ENCODE results near the gene CBX6. TPM values are rescaled to one million over a fixed set of nuclear protein-coding genes. Genes with fewer than 3 reads are reported as not detected.

The CBX6 gene
- total and polyA plus RNA-seq, 4 donors = 14.6 to 79.2 (median 23.3) TPM

- Histone ChIP-seq H3K4me1 (ENCODE audit: control insufficient read depth in 5 of 5, insufficient read depth in 5 of 5, low read length in 5 of 5) (peaks cover 7 to 23% (median 11%) of the 10 kb centered on the region in 5 donors), H3K9ac (ENCODE audit: insufficient read depth in 1 of 2, low read length in 2 of 2) (no peak overlapping the region), H3K27me3 (ENCODE audit: control insufficient read depth in 3 of 3, insufficient read depth in 3 of 3, low read length in 2 of 3) (no peaks in the 10 kb centered on the region), H3K27ac (ENCODE audit: low read depth in 1 of 2, low read length in 1 of 2) (no peak overlapping the region), H3K4me3 (no peak overlapping the region), H3K36me3 (ENCODE audit: control insufficient read depth in 4 of 4, insufficient read depth in 4 of 4, low read length in 4 of 4) (no peaks in the 10 kb centered on the region), H3K9me3 (ENCODE audit: control insufficient read depth in 4 of 4, insufficient read depth in 3 of 4, low read length in 3 of 4) (no peaks in the 10 kb centered on the region)
- WGBS, 2 donors = 65 to 70% methylated on average over 5 of the region's 5 CpGs
- ATAC-seq (ENCODE audit: insufficient read depth, low FRiP score) (no peak), DNase-seq (no peak)
- TF ChIP-seq CTCF (IDR thresholded peaks at IDR 0.05; ENCODE audit: control extremely low read depth, extremely low read depth) = no peak
Observed at GRCh38 chr22:38886333-38886732, 14.3 kb upstream of the CBX6 start.

DNA sequence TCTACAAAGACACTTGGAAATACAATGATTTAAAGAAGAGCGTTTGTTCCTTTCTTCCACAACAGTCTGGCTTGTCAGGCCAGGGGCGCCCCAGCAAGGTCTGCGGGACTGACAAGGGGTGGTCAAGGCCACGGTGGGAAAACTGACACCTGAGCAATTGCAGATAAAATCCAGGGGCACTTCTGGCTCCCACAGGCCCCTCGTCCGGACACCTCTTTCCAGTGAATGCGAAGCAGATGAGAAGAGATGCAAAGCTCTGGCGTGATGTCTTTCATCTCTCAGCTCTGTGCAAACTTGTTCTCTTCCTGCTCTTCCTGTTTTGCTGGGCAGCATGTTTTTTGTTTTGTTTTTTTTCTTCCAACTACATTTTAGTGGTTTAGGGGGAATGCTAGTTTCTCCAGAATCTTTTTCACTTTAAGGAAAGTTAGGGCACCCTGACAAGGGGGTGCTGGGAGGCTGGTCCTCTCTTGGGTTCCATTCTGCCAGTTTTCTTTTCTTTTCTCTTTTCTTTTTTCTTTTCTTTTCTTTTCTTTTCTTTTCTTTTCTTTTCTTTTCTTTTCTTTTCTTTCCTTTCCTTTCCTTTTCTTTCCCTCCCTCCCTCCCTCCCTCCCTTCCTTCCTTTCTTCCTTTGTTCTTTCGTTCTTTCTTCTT is 11.1 kb upstream of the CBX6 start:
- 62% methylated on average over 9 of the region's 9 CpGs for WGBS, 2 donors

DNA sequence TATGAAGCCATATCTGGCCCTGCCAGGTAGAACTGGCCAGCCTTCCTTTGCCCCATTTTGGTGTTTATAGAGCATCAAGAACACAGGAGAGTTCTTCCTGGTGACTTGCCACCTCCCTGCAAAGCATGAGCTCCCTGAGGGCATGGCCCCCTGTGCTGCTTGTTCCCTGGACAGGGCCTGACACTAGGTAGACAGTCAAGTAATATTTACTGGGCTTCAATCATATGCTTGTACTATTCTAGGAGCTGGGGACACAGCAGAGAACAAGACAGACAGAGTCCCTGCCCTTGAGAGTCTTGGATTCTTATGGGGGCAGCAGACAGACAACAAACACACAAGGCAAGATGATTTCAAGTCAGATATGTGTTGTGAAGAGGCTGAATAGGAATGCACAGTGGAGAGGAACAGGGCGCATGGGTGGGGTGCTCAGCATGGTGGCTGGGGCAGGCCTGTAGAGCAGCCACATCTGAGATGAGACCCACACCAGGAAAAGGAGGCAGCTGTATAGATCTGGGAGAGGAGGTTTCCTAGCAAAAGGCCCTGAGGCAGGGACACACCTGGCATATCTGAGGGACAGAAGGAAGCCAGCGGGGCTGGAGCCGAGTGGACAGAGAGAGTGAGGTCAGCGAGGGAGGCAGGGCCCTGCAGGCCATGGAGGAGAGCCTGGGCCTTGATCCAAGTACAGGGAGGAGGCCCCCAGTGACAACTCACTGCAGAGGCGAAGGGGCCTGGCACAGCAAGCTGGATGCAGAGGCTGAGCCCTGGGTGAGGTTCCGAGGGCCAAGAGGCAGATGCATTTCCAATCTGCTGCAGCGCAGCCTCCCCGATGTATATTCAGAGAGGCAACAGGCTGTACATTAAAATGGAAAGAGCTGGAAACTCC is 10.2 kb upstream of the CBX6 start:
- Histone ChIP-seq H3K27me3 (ENCODE audit: control insufficient read depth in 3 of 3, insufficient read depth in 3 of 3, low read length in 2 of 3) (no peaks in the 10 kb centered on the region), H3K4me3 (no peak overlapping the region), H3K9ac (ENCODE audit: insufficient read depth in 1 of 2, low read length in 2 of 2) (peak overlapping the region in 1 of 2 donors; percentile 8), H3K9me3 (ENCODE audit: control insufficient read depth in 4 of 4, insufficient read depth in 3 of 4, low read length in 3 of 4) (no peaks in the 10 kb centered on the region), H3K4me1 (ENCODE audit: control insufficient read depth in 5 of 5, insufficient read depth in 5 of 5, low read length in 5 of 5) (peaks cover 7 to 28% (median 11%) of the 10 kb centered on the region in 5 donors), H3K36me3 (ENCODE audit: control insufficient read depth in 4 of 4, insufficient read depth in 4 of 4, low read length in 4 of 4) (no peaks in the 10 kb centered on the region), H3K27ac (ENCODE audit: low read depth in 1 of 2, low read length in 1 of 2) (peak overlapping the region; percentile 71 to 76)
- DNase-seq = peak; percentile 54 to 69 (median 56)
- 71 to 80% methylated on average over 8 of the region's 8 CpGs for WGBS, 2 donors
- TF ChIP-seq CTCF (IDR thresholded peaks at IDR 0.05; ENCODE audit: control extremely low read depth, extremely low read depth) = no peak
- peak; percentile 21 for ATAC-seq (ENCODE audit: insufficient read depth, low FRiP score)

More for the DNA sequence above, 11.1 kb upstream of the CBX6 start:
- no peak overlapping the region for H3K4me3 ChIP-seq
- no peak overlapping the region for H3K27ac ChIP-seq (ENCODE audit: low read depth in 1 of 2, low read length in 1 of 2)
- DNase-seq = peak in 2 of 3 donors; percentile 13 to 17
- H3K9me3 ChIP-seq (ENCODE audit: control insufficient read depth in 4 of 4, insufficient read depth in 3 of 4, low read length in 3 of 4) = no peaks in the 10 kb centered on the region
- no peak for ATAC-seq (ENCODE audit: insufficient read depth, low FRiP score)
- no peaks in the 10 kb centered on the region for H3K36me3 ChIP-seq (ENCODE audit: control insufficient read depth in 4 of 4, insufficient read depth in 4 of 4, low read length in 4 of 4)
- TF ChIP-seq CTCF (IDR thresholded peaks at IDR 0.05; ENCODE audit: control extremely low read depth, extremely low read depth) = no peak
- no peaks in the 10 kb centered on the region for H3K27me3 ChIP-seq (ENCODE audit: control insufficient read depth in 3 of 3, insufficient read depth in 3 of 3, low read length in 2 of 3)
- H3K9ac ChIP-seq (ENCODE audit: insufficient read depth in 1 of 2, low read length in 2 of 2) = no peak overlapping the region
- H3K4me1 ChIP-seq (ENCODE audit: control insufficient read depth in 5 of 5, insufficient read depth in 5 of 5, low read length in 5 of 5) = peaks cover 7 to 28% (median 11%) of the 10 kb centered on the region in 5 donors
